ENCODE results near the gene PIM1.

PIM1 gene

DNA sequence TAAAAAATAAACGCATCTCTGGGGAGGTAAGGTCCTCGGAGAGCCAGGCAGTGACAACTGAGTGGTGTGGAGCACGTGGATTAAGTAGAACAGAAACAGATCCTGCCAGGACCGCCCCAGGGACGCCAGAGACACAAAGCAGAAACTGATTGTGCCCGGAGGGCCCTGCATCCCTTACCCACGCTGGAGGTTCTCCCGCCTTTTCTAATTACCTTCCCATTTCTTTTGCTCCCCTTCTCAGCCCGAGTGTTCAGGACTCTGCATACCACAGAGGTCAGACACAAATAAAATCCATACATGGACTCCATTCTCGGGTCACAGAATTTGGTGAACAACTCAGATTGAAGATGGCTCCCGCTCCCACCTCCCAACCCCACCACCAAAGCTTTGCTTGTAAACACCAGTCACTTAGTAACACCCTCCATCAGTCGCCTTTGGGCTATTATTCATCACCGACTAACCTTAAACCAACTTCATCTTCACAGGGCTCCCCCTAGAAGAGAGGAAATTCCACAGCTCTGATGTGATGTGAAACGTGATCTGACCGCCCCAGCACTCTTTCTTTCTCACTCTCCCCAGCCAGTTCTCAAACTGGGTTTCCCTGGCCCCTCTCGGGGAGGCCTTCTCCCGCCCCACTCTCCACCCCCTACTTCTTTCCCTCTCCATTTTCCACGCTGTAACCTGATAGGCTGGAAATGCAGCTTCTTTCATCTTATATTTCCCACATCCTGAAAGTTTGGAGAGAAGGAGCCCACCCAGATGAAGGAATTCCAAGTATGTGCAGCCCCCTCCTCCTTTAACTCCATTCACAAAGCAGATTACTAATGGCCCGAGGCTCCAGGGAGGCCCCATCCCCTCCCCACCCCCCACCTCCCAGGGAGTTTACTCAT is 32.5 kb upstream of the PIM1 start:
- peak; percentile 93 for DNase-seq (ENCODE audit: low read depth)

DNA sequence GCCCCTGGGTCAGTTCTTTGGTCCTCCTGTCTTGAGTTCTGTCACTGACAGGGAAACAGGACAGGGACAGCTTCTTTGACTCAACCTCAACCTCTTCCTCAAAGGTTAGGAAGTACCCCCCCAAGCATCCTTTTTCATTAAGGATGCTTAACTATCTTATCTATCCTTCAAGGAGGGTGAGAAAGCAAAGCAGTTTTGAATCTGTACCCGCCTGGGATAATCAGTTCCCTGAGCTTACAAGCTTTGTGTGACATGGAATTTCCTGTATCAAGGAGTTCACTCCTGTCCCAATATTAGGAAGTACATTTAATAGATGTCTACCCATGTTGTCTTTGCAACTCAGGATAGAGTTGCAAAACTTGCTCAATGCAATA is 31.1 kb upstream of the PIM1 start:
- DNase-seq (ENCODE audit: low read depth): no peak

DNA sequence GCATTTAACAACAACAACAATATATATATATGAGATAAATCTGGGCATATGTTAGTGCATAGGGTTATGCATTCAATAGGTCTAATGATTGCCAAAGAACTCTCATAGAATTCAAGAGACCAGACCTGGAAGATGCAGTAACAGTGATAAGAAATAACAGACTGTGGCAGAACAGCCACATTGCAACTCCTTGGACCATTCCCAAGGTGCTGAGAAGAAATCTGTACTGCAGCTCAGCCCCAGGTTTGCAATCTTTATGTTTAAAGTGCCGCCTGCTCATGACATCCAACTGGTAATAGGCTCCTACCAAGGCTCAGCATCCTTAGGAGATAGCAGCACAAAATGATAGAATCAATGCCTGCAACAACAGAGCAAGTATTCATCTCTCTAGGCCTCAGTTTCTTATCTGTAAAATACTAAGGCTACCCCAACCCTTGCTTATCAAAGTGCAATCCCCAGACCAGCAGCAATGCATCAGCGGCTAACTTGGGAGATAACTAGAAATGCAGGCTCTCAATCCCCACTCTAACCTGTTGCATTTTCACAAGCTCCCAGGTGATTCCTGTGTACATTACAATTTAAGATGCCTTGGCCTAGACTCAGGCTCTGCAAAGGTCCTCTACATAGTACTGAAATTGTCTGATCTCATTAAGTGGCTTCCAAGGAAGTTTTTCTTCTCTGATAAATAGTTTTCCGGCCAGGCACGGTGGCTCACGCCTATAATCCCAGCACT is 30.6 kb upstream of the PIM1 start:
- no peak for DNase-seq (ENCODE audit: low read depth)

GRCh38 chr6:37140145-37140544 is 29.8 kb upstream of the PIM1 start:
- no peak for DNase-seq (ENCODE audit: low read depth)

DNA sequence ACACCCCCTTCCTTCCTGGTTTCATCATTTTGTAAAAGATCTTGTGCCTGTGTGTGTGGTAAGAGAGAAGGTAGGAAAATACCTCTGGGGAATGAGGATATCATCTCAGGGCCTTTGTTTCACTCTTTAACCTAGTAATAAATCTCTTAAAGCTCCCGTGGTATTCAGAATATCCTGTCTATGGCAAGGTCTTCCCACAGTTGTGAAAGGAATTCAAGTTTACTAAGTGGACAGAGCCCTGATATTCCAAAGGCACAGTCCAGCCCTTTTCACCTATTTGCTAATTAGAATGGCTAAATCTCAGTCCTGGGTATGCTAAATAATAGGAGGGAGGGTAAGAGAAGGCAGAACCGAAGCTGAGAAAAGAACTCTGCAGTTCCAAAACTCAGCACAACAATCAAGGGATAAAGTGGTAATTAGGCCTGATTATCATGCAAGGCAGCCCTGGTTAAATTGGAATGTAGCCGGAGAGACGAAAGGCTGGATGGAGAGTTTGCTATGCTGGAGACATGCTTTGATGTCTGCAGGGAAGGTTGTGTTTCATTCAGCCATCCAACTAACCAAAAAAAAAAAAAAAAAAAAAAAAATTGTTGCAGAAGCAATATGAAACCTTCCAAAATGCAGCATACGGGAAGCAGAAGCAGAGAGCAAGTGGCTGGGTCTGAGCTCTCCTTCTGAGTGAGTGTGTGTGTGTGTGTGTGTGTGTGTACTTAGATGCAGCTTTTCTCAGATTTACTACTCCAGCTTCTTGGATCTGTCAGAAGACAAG is 28.5 kb upstream of the PIM1 start:
- DNase-seq (ENCODE audit: low read depth): no peak

DNA sequence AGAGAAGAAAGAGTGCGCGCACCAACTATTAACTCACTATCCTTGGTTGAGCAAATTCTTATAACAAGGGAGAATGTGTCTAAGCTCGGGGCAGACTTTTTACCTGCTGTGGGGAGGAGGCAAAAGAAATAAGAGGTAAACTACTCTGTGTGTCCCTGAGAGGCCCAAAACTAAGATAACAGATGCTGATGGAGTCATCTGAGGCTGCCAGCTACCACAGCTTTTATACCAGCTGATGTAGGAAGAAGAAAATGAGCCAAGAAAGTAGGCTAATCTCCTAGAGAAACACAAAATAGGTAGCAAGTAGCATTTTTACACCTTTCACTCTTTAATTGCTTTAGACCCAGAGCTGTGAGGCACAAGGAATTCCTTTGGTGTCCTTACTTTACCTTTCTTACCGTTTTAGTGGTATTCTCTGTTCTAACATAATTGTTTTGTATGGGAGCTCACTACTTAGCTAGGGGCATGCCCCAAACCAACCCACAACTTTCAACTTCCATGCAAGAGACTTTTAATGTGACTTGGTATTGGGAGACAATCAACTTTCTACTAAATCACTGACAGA is 27.8 kb upstream of the PIM1 start:
- no peak for DNase-seq (ENCODE audit: low read depth)

DNA sequence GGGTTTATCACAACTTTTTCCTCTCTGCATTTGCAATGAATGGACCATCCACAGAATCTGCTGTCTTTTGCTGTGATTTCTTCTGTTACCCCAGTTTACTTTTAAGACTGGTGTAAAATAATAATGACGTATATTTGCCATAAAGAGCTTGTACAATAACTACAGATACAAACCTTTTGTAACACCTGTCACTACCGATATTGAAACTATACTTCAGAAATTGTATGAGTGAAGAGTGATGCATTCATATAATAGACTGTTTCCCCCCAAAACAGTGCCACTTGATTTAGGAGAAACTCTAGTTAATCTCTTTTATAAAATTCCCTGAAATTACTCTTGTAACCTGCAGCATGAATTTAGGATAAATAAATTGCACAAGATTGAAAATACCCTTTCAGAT is 26.4 kb upstream of the PIM1 start:
- DNase-seq (ENCODE audit: low read depth): no peak

DNA sequence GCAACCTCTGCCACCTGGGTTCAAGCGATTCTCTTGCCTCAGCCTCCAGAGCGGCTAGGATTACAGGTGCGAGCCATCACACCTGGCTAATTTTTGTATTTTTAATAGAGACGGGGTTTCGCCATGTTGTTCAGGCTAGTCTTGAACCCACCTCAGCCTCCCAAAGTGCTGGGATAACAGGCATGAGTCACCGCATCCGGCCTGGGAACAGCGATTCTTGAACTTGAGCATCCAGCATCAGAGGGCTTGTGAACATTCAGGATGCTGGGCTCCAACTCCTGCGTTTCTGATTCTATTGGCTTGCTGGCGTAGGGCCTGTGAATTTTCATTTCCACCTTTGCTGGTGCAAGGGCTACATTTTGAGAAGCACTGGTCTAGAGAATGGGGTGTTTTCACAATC is 24.5 kb upstream of the PIM1 start:
- no peak for DNase-seq (ENCODE audit: low read depth)

DNA sequence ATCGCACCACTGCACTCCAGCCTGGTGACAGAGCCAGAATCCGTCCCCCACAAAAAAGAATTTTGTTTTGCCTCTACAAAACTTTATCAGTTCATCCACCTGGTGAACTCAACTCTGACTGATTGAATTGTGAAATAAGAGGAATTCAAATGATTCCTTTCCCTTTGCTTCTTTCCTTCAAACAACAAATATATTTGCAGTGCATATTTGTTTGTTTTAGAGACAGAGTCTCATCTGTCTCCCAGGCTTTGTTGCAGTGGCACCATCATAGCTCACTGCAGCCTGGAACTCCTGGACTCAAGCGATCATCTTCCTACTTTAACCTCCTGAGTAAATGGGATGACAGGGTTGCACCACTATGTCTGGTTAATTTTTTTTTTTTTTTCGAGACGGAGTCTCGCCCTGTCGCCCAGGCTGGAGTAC is 23.2 kb upstream of the PIM1 start:
- no peak for DNase-seq (ENCODE audit: low read depth)

- no peak for DNase-seq (ENCODE audit: low read depth)
These were observed 20.2 kb upstream of the PIM1 start for GRCh38 chr6:37149745-37150144.

- no peak for DNase-seq (ENCODE audit: low read depth)
These were observed 19.6 kb upstream of the PIM1 start for GRCh38 chr6:37150314-37150713.

DNA sequence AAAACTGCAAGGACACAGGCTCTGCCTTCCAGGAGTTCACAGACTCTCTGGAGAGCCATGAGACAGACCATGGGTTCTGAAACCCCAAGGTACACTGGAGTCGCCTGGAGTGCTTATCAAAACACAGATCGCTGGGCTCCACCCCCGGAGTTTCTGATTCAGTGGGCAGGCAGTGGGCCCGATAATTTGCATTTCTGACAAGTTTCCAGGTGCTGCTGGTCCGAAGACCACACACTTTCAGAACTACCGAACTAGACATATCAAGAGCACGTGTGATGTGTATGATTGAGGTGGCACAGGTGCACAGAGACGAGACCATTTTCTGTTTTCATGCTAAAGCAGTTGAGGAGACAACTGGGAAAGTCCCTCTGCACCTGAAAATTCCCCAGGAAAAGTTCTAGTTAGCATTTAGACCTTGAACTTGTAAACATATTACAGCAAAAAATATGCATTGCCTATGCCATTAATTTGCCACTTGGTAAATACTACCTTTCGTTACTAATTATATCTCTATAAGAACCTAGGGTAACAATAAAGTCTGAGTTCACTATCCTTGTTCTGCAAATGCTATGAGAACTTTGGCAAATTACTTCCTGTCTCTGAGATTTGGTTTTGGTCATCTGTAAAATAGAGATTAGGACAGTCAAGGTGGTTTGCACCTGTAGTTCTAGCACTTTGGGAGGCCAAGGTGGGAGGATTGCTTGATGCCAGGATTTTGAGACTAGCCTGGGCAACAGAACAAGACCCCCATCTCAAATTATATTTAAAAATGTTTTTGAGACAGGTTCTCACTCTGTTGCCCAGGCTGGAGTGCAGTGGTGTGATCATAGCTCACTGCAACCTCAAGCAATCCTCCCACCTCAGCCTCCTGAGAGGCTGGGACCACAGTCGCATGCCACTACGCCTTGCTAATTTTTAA is 14.3 kb upstream of the PIM1 start:
- no peak for DNase-seq (ENCODE audit: low read depth)

DNA sequence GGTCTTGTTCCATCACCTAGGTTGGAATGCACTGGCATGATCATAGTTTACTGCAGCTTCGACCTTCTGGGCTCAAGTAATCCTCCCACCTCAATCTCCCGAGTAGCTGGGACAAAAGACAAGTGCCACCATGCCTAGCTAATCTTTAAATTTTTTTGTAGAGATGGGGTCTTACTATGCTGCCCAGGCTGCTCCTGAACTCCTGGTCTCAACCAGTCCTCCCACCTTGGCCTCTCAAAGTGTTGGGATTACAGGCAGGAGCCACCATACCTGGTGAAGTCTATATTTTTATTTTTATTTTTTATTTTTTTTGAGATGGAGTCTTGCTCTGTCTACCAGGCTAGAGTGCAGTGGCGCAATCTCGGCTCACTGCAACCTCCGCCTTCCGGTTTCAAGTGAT is 11.4 kb upstream of the PIM1 start:
- DNase-seq (ENCODE audit: low read depth): no peak

DNA sequence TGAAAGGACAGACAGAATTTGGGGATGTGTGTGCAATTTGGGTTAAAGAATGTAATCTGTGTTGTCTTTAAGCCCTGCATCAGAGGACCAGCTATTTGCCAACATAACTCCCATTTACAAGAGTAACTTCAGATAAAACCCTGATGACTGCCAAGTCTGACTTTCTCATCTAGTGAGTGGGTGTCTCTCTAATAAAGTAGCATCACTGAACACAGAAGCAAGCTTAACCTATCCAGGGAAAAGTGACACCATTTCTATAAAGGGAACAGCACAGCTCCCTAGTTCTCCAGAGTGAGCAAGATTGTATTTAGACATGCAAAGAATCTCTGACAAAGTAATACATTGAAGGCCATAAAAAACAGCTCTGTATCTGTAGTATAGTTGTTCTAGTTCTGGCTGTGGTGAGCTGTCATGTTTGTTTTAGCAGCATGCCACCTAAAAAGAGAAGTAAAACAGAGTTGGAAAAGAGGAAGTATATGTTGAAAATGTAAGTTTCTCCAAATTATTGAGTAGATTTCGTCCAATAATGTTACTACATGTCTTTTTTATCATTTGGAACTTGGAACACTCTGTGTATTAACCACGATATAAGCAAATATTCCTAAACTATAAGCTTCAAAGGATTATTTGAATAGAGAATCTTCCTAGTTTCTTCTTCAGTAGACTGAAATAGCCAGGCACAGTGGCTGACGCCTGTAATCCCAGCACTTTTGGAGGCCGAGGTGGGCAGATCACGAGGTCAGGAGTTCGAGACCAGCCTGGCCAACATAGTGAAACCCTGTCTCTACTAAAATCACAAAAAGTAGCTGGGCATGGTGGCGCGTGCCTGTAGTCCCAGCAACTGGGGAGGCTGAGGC is 8.8 kb upstream of the PIM1 start:
- DNase-seq (ENCODE audit: low read depth): peak; percentile 63

DNA sequence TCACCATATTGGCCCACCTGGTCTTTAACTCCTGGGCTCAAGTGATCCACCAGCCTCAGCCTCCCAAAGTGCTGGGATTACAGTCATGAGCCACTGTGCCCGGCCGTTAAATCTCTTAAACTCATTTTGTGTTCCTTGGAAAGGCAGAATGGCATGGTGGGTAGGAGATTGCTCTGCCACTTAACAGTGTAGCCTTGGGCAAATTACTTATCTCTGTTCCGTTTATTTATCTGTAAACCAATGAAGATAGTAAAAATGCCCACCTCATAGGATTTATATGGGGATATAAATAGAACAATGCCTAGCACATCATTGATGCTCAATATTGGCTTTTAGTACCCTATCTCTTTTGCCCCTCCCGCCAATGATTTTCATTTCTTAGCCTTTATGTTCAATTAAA is 7.2 kb upstream of the PIM1 start:
- DNase-seq (ENCODE audit: low read depth): no peak

DNA sequence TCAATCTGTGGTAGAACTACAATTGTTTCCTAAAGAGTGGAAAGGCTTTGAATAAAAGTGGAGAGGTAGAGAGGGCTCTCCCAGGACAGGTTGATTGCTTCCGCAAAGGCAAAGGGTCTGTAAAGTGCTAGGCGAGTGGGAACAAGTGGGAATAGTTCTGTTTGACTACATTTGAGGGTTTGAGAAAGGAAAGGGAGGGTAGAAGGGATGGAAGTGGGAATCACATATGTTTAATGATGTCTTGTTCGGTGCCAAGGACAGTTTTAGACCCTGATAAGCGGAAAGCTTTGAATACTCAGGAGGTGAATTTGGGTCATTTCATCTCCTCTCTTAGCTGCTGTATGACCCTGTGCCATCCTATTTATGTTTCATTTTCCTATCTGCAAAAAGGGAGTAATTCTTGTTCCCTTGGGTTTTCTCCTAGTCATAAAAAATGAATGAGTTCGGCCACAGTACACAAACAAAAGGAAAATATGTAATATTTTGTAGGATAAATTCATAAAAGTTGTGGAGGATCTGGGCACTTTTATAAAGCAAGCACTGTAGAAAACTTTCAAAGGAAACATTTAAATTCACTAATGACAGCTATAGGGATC is 1.7 kb upstream of the PIM1 start:
- DNase-seq (ENCODE audit: low read depth): no peak

- DNase-seq (ENCODE audit: low read depth): peak; percentile 59
These were observed 999 bp upstream of the PIM1 start for GRCh38 chr6:37168811-37169495.

DNA sequence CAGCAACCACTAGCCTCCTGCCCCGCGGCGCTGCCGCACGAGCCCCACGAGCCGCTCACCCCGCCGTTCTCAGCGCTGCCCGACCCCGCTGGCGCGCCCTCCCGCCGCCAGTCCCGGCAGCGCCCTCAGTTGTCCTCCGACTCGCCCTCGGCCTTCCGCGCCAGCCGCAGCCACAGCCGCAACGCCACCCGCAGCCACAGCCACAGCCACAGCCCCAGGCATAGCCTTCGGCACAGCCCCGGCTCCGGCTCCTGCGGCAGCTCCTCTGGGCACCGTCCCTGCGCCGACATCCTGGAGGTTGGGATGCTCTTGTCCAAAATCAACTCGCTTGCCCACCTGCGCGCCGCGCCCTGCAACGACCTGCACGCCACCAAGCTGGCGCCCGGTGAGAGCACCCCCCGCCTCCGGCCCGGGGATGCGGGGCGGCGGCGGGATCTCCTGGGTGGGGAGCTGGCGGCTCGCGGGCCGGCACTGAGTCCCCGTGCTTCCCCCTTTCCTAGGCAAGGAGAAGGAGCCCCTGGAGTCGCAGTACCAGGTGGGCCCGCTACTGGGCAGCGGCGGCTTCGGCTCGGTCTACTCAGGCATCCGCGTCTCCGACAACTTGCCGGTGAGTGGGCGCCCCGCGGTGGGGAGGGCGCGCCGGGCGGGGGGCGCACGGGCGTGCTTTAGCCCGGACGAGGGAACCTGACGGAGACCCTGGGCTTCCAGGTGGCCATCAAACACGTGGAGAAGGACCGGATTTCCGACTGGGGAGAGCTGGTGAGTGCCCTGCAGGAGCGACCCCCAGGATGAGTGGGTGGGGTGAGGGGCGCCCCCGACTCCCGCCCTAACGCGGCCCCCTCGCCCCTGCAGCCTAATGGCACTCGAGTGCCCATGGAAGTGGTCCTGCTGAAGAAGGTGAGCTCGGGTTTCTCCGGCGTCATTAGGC is 585 bp downstream of the PIM1 start:
- no peak for DNase-seq (ENCODE audit: low read depth)
